Body of pancreas (tissue), 4 donors: ENCODE results near the gene PPIL1. TPM values are rescaled to one million over a fixed set of nuclear protein-coding genes. Genes with fewer than 3 reads are reported as not detected.
A peak's percentile ranks its signal among the peaks of the same experiment; 100 is the strongest.

ENCODE experiments used
- ATAC-seq: fragments of 150-250 bp; one replicate; pipeline ENCODE4 v1.9.1; 2016
- DNase-seq, 4 donors: peaks; one replicate each; pipeline ENCODE4 v3.0.0-alpha.2; 2019
- H3K27ac ChIP-seq, 4 donors: fragments of 200-600 bp; sonication (generic); 1 replicate in 3 of 4; 2 replicates in 1 of 4; pipeline versions ENCODE4 v1.5.1 to v1.6.1; 2016 to 2019; ENCODE audit warnings: mild to moderate bottlenecking in 1 of 4, mixed read lengths in 1 of 4, moderate library complexity in 1 of 4
- H3K27me3 ChIP-seq, 2 donors: fragments of 200-600 bp; sonication (generic); one replicate each; pipeline ENCODE4 v1.6.0; 2016; ENCODE audit warnings: mild to moderate bottlenecking in 1 of 2
- H3K36me3 ChIP-seq, 2 donors: fragments of 200-600 bp; sonication (generic); replicated peaks in 1 of 2; 2 replicates each; pipeline ENCODE4 v1.5.1; 2016; ENCODE audit warnings: low read depth in 2 of 2; ENCODE audit not compliant: insufficient read depth in 1 of 2
- H3K4me1 ChIP-seq: fragments of 200-600 bp; sonication (generic); one replicate; pipeline ENCODE4 v1.6.0; 2016
- H3K4me3 ChIP-seq, 2 donors: fragments of 200-600 bp; sonication (generic); 1 replicate in 1 of 2; 2 replicates in 1 of 2; pipeline ENCODE4 v1.5.1; 2016 to 2019
- H3K9me3 ChIP-seq, 3 donors: fragments of 200-600 bp; sonication (generic); 1 replicate in 2 of 3; 2 replicates in 1 of 3; pipeline ENCODE4 v1.5.1; 2016
- CTCF ChIP-seq, 7 experiments: fragments of 450-650 bp in 4 of 7; fragments of 200-600 bp in 3 of 7; sonication (generic) in 3 of 7; IDR thresholded peaks; one replicate each; pipeline ENCODE4 v1.5.1; 2016 to 2019; ENCODE audit warnings: antibody characterized with exemption in 7 of 7
- POLR2A ChIP-seq, 3 donors: fragments of 450-650 bp; IDR thresholded peaks; one replicate each; pipeline ENCODE4 v1.6.1; 2016; ENCODE audit warnings: antibody characterized with exemption in 3 of 3, mild to moderate bottlenecking in 2 of 3
- WGBS, 2 donors: methylation state at CpG; one replicate each; pipeline ENCODE4 v1.1.5; 2017; 5-methylcytosine and 5-hydroxymethylcytosine counted together
- intact Hi-C: fragments of 100-400 bp; cut with DNase I; formaldehyde crosslinking; loops from one replicate; pipeline ENCODE4 v1.15.1; 2023
- total RNA-seq, 2 donors: library from RNA; depleted of rRNA; stranded (reverse); fragments of >200 nt; gene quantifications; one replicate each; pipeline ENCODE4 v1.1.0, GENCODE V29; 2016

PPIL1 gene
- total RNA-seq, 2 donors from 2014 or later = 5.9 to 6.5 TPM

- TF ChIP-seq POLR2A (IDR thresholded peaks at IDR 0.05) (no peak), CTCF (IDR thresholded peaks at IDR 0.05) (no peak)
- 83 to 87% methylated on average over 15 to 19 of the region's 19 CpGs for WGBS, 2 donors
- intact Hi-C loops = no loop called here
- peak overlapping the region in 1 of 4 donors; percentile 24 for H3K27ac ChIP-seq
- no peaks in the 10 kb centered on the region for H3K9me3 ChIP-seq
- no peak overlapping the region for H3K4me3 ChIP-seq
- H3K36me3 ChIP-seq = no peaks in the 10 kb centered on the region
- peaks cover 14% of the 10 kb centered on the region for H3K4me1 ChIP-seq
- no peaks in the 10 kb centered on the region for H3K27me3 ChIP-seq
- no peak for ATAC-seq
- no peak for DNase-seq
These were observed 47.9 kb downstream of the PPIL1 start for GRCh38 chr6:36826520-36827227.

- no peak for DNase-seq
- no peak overlapping the region for H3K4me3 ChIP-seq
- TF ChIP-seq CTCF (IDR thresholded peaks at IDR 0.05) = no peak
- no peak for TF ChIP-seq POLR2A (IDR thresholded peaks at IDR 0.05)
- H3K27me3 ChIP-seq = no peaks in the 10 kb centered on the region
- no peaks in the 10 kb centered on the region for H3K36me3 ChIP-seq
- no peak for ATAC-seq
- H3K9me3 ChIP-seq = no peaks in the 10 kb centered on the region
- peaks cover 14% of the 10 kb centered on the region for H3K4me1 ChIP-seq
- H3K27ac ChIP-seq = no peak overlapping the region
- intact Hi-C loops = no loop called here
- WGBS, 2 donors = 80 to 89% methylated on average over 8 of the region's 8 CpGs
These were observed 48.6 kb downstream of the PPIL1 start for GRCh38 chr6:36825994-36826393.

GRCh38 chr6:36825452-36825851 lies 49.2 kb downstream of the PPIL1 start:
- intact Hi-C loops = no loop called here
- Histone ChIP-seq H3K9me3 (no peaks in the 10 kb centered on the region), H3K27ac (no peak overlapping the region), H3K4me1 (peaks cover 11% of the 10 kb centered on the region), H3K4me3 (no peak overlapping the region), H3K27me3 (no peaks in the 10 kb centered on the region), H3K36me3 (no peaks in the 10 kb centered on the region)
- 85 to 86% methylated on average over 5 to 6 of the region's 6 CpGs for WGBS, 2 donors
- DNase-seq (no peak), ATAC-seq (no peak)
- no peak for TF ChIP-seq CTCF (IDR thresholded peaks at IDR 0.05)
- no peak for TF ChIP-seq POLR2A (IDR thresholded peaks at IDR 0.05)

- ATAC-seq = no peak
- DNase-seq = no peak
- no peaks in the 10 kb centered on the region for H3K27me3 ChIP-seq
These were observed 50.4 kb downstream of the PPIL1 start for GRCh38 chr6:36824253-36824652.

GRCh38 chr6:36823421-36824096 lies 51.0 kb downstream of the PPIL1 start:
- H3K36me3 ChIP-seq = no peaks in the 10 kb centered on the region
- intact Hi-C loops = no loop called here

More at GRCh38 chr6:36824253-36824652, 50.4 kb downstream of the PPIL1 start:
- H3K36me3 ChIP-seq = no peaks in the 10 kb centered on the region
- 81 to 88% methylated on average over 7 of the region's 7 CpGs for WGBS, 2 donors
- H3K27ac ChIP-seq = no peak overlapping the region
- TF ChIP-seq POLR2A (IDR thresholded peaks at IDR 0.05) = no peak
- H3K4me1 ChIP-seq = no peaks in the 10 kb centered on the region
- no peak overlapping the region for H3K4me3 ChIP-seq
- no peaks in the 10 kb centered on the region for H3K9me3 ChIP-seq
- intact Hi-C loops = no loop called here

More at GRCh38 chr6:36823421-36824096, 51.0 kb downstream of the PPIL1 start:
- no peak for DNase-seq
- WGBS, 2 donors = 80 to 82% methylated on average over 12 of the region's 12 CpGs
- Histone ChIP-seq H3K27me3 (no peaks in the 10 kb centered on the region), H3K4me1 (no peaks in the 10 kb centered on the region), H3K27ac (no peak overlapping the region), H3K4me3 (no peak overlapping the region), H3K9me3 (no peaks in the 10 kb centered on the region)
- no peak for ATAC-seq
- TF ChIP-seq CTCF (IDR thresholded peaks at IDR 0.05) (no peak), POLR2A (IDR thresholded peaks at IDR 0.05) (no peak)
